HG02852 (cell line): Measurements from ENCODE around the gene ZDHHC11.
"Not testable (repeated sequence)": the region's sequence is repeated elsewhere in the genome, so short reads cannot be mapped to it uniquely, and the experiment has no call there.

Source experiments
- ATAC-seq: cut with Tn5 transposase; IDR thresholded peaks from one replicate; pipeline ENCODE4 v1.9.1; 2021; ENCODE audit warnings: mild to moderate bottlenecking, moderate library complexity; ENCODE audit not compliant: unreplicated experiment

ZDHHC11 gene

GRCh38 chr5:763998-764781 lies 86.6 kb downstream of the ZDHHC11 start:
- no peak for ATAC-seq

GRCh38 chr5:763397-763796 lies 87.4 kb downstream of the ZDHHC11 start:
- no peak for ATAC-seq

GRCh38 chr5:762996-763395 lies 87.8 kb downstream of the ZDHHC11 start:
- ATAC-seq = not testable (repeated sequence)

GRCh38 chr5:761854-762710 lies 88.7 kb downstream of the ZDHHC11 start:
- no peak for ATAC-seq

- ATAC-seq = no peak
Observed at GRCh38 chr5:761059-761771, 89.6 kb downstream of the ZDHHC11 start.

GRCh38 chr5:760363-761058 lies 90.3 kb downstream of the ZDHHC11 start:
- no peak for ATAC-seq

- no peak for ATAC-seq
Observed at GRCh38 chr5:759781-760362, 90.9 kb downstream of the ZDHHC11 start.

GRCh38 chr5:759111-759751 lies 91.6 kb downstream of the ZDHHC11 start:
- ATAC-seq = no peak

- no peak for ATAC-seq
Observed at GRCh38 chr5:758698-759053, 92.1 kb downstream of the ZDHHC11 start.

- no peak for ATAC-seq
Observed at GRCh38 chr5:757931-758697, 92.7 kb downstream of the ZDHHC11 start.

GRCh38 chr5:757346-757930 lies 93.3 kb downstream of the ZDHHC11 start:
- no peak for ATAC-seq

- no peak for ATAC-seq
Observed at GRCh38 chr5:756865-757345, 93.9 kb downstream of the ZDHHC11 start.

- ATAC-seq = no peak
Observed at GRCh38 chr5:756171-756570, 94.6 kb downstream of the ZDHHC11 start.

GRCh38 chr5:754143-754632 lies 96.6 kb downstream of the ZDHHC11 start:
- ATAC-seq = not testable (repeated sequence)

GRCh38 chr5:753567-754142 lies 97.1 kb downstream of the ZDHHC11 start:
- ATAC-seq = not testable (repeated sequence)

GRCh38 chr5:752532-753115 lies 98.2 kb downstream of the ZDHHC11 start:
- ATAC-seq = not testable (repeated sequence)

GRCh38 chr5:751992-752391 lies 98.8 kb downstream of the ZDHHC11 start:
- ATAC-seq = not testable (repeated sequence)

GRCh38 chr5:751496-751895 lies 99.3 kb downstream of the ZDHHC11 start:
- no peak for ATAC-seq
